SKM-1 (cell line): ENCODE measurements around the gene SLITRK6.
"Not testable (repeated sequence)": the region's sequence is repeated elsewhere in the genome, so short reads cannot be mapped to it uniquely, and the experiment has no call there.

Experiments used
- DNase-seq: peaks from one replicate; lab custom pipeline; 2025; ENCODE audit not compliant: unreplicated experiment; lab: John Stamatoyannopoulos, UW

The SLITRK6 gene

GRCh38 chr13:85799097-85799582, at the start of gene SLITRK6:
Gene SLITRK6, minus strand, starts transcription at chr13:85799419. Its CDS starts 2,911 bp downstream, at chr13:85796508.
- no peak for DNase-seq

- DNase-seq, result no peak
These were observed 47.8 kb upstream of the SLITRK6 start for GRCh38 chr13:85847012-85847411.

- DNase-seq, result no peak
These were observed 42.2 kb upstream of the SLITRK6 start for GRCh38 chr13:85841427-85841826.

- DNase-seq, result no peak
These were observed 34.7 kb upstream of the SLITRK6 start for GRCh38 chr13:85833921-85834320.

- peak; percentile 8 for DNase-seq
These were observed 29.0 kb upstream of the SLITRK6 start for GRCh38 chr13:85828094-85828684.

- DNase-seq, result no peak
These were observed 26.2 kb upstream of the SLITRK6 start for GRCh38 chr13:85825454-85825853.

GRCh38 chr13:85823832-85824231, 24.6 kb upstream of the SLITRK6 start:
- no peak for DNase-seq

GRCh38 chr13:85819513-85819912, 20.3 kb upstream of the SLITRK6 start:
- DNase-seq, result no peak

- DNase-seq, result no peak
These were observed 17.2 kb upstream of the SLITRK6 start for GRCh38 chr13:85816413-85816812.

GRCh38 chr13:85812282-85812681, 13.1 kb upstream of the SLITRK6 start:
- DNase-seq, result no peak

GRCh38 chr13:85808811-85809210, 9.6 kb upstream of the SLITRK6 start:
- peak; percentile 27 for DNase-seq

GRCh38 chr13:85806553-85807175, 7.4 kb upstream of the SLITRK6 start:
- peak; percentile 66 for DNase-seq

- DNase-seq, result no peak
These were observed 663 bp downstream of the SLITRK6 start for GRCh38 chr13:85798556-85798955.

- no peak for DNase-seq
These were observed 1.9 kb downstream of the SLITRK6 start for GRCh38 chr13:85797311-85797710.

GRCh38 chr13:85785205-85785604, 14.0 kb downstream of the SLITRK6 start:
- no peak for DNase-seq

GRCh38 chr13:85772367-85772766, 26.9 kb downstream of the SLITRK6 start:
- DNase-seq, result no peak

GRCh38 chr13:85771856-85772255, 27.4 kb downstream of the SLITRK6 start:
- no peak for DNase-seq

GRCh38 chr13:85768946-85769345, 30.3 kb downstream of the SLITRK6 start:
- no peak for DNase-seq

- DNase-seq, result no peak
These were observed 44.1 kb downstream of the SLITRK6 start for GRCh38 chr13:85755123-85755522.

- DNase-seq, result not testable (repeated sequence)
These were observed 55.9 kb downstream of the SLITRK6 start for GRCh38 chr13:85743201-85743770.
